GM23338 (cell line): ENCODE results near the gene AGER. TPM values are rescaled to one million over a fixed set of nuclear protein-coding genes. Genes with fewer than 3 reads are reported as not detected.
A peak's percentile ranks its signal among the peaks of the same experiment; 100 is the strongest.

Source experiments
- ATAC-seq: fragments of 200-7000 bp; cut with Tn5 transposase; 3 replicates; pipeline ENCODE4 v1.9.1; 2020
- DNase-seq: peaks from one replicate; pipeline ENCODE4 v3.0.0-alpha.2; 2015; ENCODE audit warnings: low spot score
- H2AFZ ChIP-seq: fragments of 200-600 bp; sonication (generic); 2 replicates; pipeline ENCODE4 v1.8.0; 2016; ENCODE audit warnings: antibody characterized with exemption, mild to moderate bottlenecking, moderate library complexity
- H3F3A ChIP-seq: fragments of 200-600 bp; sonication (generic); replicated peaks from 2 replicates; pipeline ENCODE4 v1.8.0; 2017; ENCODE audit warnings: antibody characterized with exemption, mixed run types, low read depth
- H3K27ac ChIP-seq: fragments of 200-600 bp; sonication (generic); 2 replicates; pipeline ENCODE4 v1.6.1; 2016; ENCODE audit warnings: low read depth
- H3K27me3 ChIP-seq: fragments of 200-600 bp; sonication (generic); 2 replicates; pipeline ENCODE4 v1.8.0; 2016; ENCODE audit warnings: mild to moderate bottlenecking, mixed run types, moderate library complexity; ENCODE audit not compliant: insufficient read depth
- H3K36me3 ChIP-seq: fragments of 200-600 bp; sonication (generic); 2 replicates; pipeline ENCODE4 v1.8.0; 2016; ENCODE audit warnings: mild to moderate bottlenecking; ENCODE audit not compliant: insufficient read depth
- H3K4me1 ChIP-seq: fragments of 200-600 bp; sonication (generic); 2 replicates; pipeline ENCODE4 v1.8.0; 2016; ENCODE audit warnings: mild to moderate bottlenecking, moderate library complexity; ENCODE audit not compliant: insufficient read depth
- H3K4me2 ChIP-seq: fragments of 200-600 bp; sonication (generic); 2 replicates; pipeline ENCODE4 v1.7.1; 2017; ENCODE audit warnings: mixed run types
- H3K4me3 ChIP-seq: fragments of 200-600 bp; sonication (generic); 2 replicates; pipeline ENCODE4 v1.6.1; 2016; ENCODE audit warnings: mixed run types
- H3K79me2 ChIP-seq: fragments of 200-600 bp; sonication (generic); replicated peaks from 2 replicates; pipeline ENCODE4 v1.8.0; 2017; ENCODE audit warnings: mild to moderate bottlenecking; ENCODE audit not compliant: insufficient read depth
- H3K9me2 ChIP-seq: fragments of 200-600 bp; sonication (generic); 2 replicates; pipeline ENCODE4 v1.8.0; 2017; ENCODE audit not compliant: insufficient read depth
- H4K20me1 ChIP-seq: fragments of 200-600 bp; sonication (generic); replicated peaks from 2 replicates; pipeline ENCODE4 v1.8.0; 2017; ENCODE audit warnings: mild to moderate bottlenecking; ENCODE audit not compliant: insufficient read depth
- H3K27ac Mint-ChIP-seq: 2 replicates; pipeline ENCODE4 v1.8.0; 2020; ENCODE audit warnings: inconsistent platforms, mild to moderate bottlenecking, moderate library complexity, mixed read lengths
- H3K27me3 Mint-ChIP-seq: 3 replicates; pipeline ENCODE4 v1.8.0; 2022; ENCODE audit warnings: low read depth, mild to moderate bottlenecking, moderate library complexity, mixed read lengths, inconsistent platforms; ENCODE audit not compliant: insufficient read depth, poor library complexity
- H3K36me3 Mint-ChIP-seq: 3 replicates; pipeline ENCODE4 v1.8.0; 2021; ENCODE audit warnings: low read depth, mild to moderate bottlenecking, inconsistent platforms, moderate library complexity, mixed read lengths
- H3K4me1 Mint-ChIP-seq: 3 replicates; pipeline ENCODE4 v1.8.0; 2020; ENCODE audit warnings: mild to moderate bottlenecking, inconsistent platforms, mixed read lengths
- H3K4me3 Mint-ChIP-seq: 3 replicates; pipeline ENCODE4 v1.8.0; 2021; ENCODE audit warnings: moderate library complexity, mild to moderate bottlenecking, inconsistent platforms, mixed read lengths
- H3K9me3 Mint-ChIP-seq: 3 replicates; pipeline ENCODE4 v1.8.0; 2020; ENCODE audit warnings: moderate library complexity, mild to moderate bottlenecking, inconsistent platforms, mixed read lengths
- CREB1 ChIP-seq: fragments of 250-450 bp; sonication (Bioruptor Pico); IDR thresholded peaks from 2 replicates; pipeline ENCODE4 v1.5.0; 2020; ENCODE audit warnings: low read depth, mild to moderate bottlenecking, moderate library complexity
- EZH2 ChIP-seq: fragments of 200-600 bp; sonication (generic); IDR thresholded peaks from one replicate; pipeline ENCODE4 v1.8.0; 2017; ENCODE audit warnings: antibody characterized with exemption, mild to moderate bottlenecking, low read depth; ENCODE audit not compliant: unreplicated experiment
- EZH2phosphoT487 ChIP-seq: fragments of 200-600 bp; sonication (generic); IDR thresholded peaks from one replicate; pipeline ENCODE4 v1.8.1; 2018; ENCODE audit warnings: antibody characterized with exemption; ENCODE audit not compliant: unreplicated experiment
- JUNB ChIP-seq: IDR thresholded peaks from one replicate; pipeline ENCODE4 v1.6.1; 2016; ENCODE audit warnings: antibody characterized with exemption; ENCODE audit not compliant: unreplicated experiment
- ZNF114 ChIP-seq: fragments of 250-450 bp; sonication (Bioruptor Pico); IDR thresholded peaks from 2 replicates; pipeline ENCODE4 v1.5.0; 2020; ENCODE audit warnings: mild to moderate bottlenecking, moderate library complexity
- polyA plus RNA-seq: library from polyadenylated mRNA; unstranded; fragments of >200 nt; fragmentation: Nextera tagmentation; extraction: Ambion mirVana; gene quantifications from 2 replicates; pipeline ENCODE4 v1.2.1, GENCODE V29; 2016
- total RNA-seq: library from RNA; depleted of rRNA; stranded (reverse); fragments of >200 nt; shearing (Covaris generic); gene quantifications from 2 replicates; pipeline ENCODE4 v1.2.3, GENCODE V29; 2014
- TF ChIP-seq, protein P1 (sequence below): fragments of 250-450 bp; sonication (Bioruptor Pico); IDR thresholded peaks from 2 replicates; pipeline ENCODE4 v1.5.0; 2020; ENCODE audit warnings: mild to moderate bottlenecking, moderate library complexity

The AGER gene
- total and polyA plus RNA-seq, 2 experiments from 2014 or later: 2.3 to 3.4 TPM

DNA sequence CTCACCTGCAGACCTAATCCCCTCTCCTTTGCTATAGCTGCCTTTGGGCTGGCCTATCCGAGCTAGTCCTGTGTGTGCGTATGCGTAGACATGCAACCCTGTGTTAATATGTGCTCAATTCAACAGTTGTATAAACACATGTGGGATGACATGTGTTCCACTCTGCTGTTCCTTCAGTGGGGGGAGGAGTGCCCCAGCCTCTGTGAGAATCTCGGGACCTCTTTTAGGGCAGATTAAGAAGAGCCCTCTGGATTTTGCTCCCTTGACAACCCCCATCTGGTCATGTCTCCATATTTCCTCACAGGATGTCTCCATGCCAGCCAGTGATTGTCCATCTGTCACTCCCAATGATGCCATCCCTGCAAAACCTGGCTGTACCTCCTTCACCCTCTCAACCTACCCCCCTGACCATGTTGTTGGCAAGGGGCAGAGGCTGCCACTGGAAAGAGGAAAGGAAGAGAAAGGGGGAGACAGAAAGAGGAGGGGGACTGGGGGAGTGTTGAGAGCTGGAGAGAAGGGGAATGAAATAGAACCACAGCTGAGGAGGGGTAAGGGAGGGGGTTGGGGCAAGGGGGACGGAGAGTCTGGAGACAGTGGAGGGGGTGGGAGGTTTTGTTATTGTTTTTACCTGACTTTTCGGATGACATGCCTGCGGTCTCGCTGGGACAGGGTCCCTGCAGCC, 32.7 kb downstream of the AGER start:
- peak overlapping the region; percentile 97 for H3K4me2 ChIP-seq
- Mint-ChIP-seq H3K27me3 (peaks cover 47% of the 10 kb centered on the region), H3K4me1 (peaks cover 60% of the 10 kb centered on the region), H3K4me3 (peak overlapping the region; percentile 94), H3K9me3 (no peaks in the 10 kb centered on the region; the same call in 2 of the 3 replicates), H3K36me3 (peaks cover 10% of the 10 kb centered on the region; the same call in 1 of the 3 replicates), H3K27ac (no peak overlapping the region)
- no peak overlapping the region for H3K27ac ChIP-seq
- peaks cover 9% of the 10 kb centered on the region for H3F3A ChIP-seq
- H3K79me2 ChIP-seq: no peaks in the 10 kb centered on the region
- 0 out of 2 replicates have a peak, but pooled peaks cover 5% of the 10 kb centered on the region for H4K20me1 ChIP-seq
- peaks cover 38% of the 10 kb centered on the region for H3K4me1 ChIP-seq
- DNase-seq (peak; percentile 64), ATAC-seq (no peak)
- peak; percentile 42 for TF ChIP-seq EZH2
- no peak for TF ChIP-seq EZH2phosphoT487
- TF ChIP-seq ZNF114 (CRISPR knock-in tag): no peak
- TF ChIP-seq JUNB: no peak
- TF ChIP-seq, protein P1, sequence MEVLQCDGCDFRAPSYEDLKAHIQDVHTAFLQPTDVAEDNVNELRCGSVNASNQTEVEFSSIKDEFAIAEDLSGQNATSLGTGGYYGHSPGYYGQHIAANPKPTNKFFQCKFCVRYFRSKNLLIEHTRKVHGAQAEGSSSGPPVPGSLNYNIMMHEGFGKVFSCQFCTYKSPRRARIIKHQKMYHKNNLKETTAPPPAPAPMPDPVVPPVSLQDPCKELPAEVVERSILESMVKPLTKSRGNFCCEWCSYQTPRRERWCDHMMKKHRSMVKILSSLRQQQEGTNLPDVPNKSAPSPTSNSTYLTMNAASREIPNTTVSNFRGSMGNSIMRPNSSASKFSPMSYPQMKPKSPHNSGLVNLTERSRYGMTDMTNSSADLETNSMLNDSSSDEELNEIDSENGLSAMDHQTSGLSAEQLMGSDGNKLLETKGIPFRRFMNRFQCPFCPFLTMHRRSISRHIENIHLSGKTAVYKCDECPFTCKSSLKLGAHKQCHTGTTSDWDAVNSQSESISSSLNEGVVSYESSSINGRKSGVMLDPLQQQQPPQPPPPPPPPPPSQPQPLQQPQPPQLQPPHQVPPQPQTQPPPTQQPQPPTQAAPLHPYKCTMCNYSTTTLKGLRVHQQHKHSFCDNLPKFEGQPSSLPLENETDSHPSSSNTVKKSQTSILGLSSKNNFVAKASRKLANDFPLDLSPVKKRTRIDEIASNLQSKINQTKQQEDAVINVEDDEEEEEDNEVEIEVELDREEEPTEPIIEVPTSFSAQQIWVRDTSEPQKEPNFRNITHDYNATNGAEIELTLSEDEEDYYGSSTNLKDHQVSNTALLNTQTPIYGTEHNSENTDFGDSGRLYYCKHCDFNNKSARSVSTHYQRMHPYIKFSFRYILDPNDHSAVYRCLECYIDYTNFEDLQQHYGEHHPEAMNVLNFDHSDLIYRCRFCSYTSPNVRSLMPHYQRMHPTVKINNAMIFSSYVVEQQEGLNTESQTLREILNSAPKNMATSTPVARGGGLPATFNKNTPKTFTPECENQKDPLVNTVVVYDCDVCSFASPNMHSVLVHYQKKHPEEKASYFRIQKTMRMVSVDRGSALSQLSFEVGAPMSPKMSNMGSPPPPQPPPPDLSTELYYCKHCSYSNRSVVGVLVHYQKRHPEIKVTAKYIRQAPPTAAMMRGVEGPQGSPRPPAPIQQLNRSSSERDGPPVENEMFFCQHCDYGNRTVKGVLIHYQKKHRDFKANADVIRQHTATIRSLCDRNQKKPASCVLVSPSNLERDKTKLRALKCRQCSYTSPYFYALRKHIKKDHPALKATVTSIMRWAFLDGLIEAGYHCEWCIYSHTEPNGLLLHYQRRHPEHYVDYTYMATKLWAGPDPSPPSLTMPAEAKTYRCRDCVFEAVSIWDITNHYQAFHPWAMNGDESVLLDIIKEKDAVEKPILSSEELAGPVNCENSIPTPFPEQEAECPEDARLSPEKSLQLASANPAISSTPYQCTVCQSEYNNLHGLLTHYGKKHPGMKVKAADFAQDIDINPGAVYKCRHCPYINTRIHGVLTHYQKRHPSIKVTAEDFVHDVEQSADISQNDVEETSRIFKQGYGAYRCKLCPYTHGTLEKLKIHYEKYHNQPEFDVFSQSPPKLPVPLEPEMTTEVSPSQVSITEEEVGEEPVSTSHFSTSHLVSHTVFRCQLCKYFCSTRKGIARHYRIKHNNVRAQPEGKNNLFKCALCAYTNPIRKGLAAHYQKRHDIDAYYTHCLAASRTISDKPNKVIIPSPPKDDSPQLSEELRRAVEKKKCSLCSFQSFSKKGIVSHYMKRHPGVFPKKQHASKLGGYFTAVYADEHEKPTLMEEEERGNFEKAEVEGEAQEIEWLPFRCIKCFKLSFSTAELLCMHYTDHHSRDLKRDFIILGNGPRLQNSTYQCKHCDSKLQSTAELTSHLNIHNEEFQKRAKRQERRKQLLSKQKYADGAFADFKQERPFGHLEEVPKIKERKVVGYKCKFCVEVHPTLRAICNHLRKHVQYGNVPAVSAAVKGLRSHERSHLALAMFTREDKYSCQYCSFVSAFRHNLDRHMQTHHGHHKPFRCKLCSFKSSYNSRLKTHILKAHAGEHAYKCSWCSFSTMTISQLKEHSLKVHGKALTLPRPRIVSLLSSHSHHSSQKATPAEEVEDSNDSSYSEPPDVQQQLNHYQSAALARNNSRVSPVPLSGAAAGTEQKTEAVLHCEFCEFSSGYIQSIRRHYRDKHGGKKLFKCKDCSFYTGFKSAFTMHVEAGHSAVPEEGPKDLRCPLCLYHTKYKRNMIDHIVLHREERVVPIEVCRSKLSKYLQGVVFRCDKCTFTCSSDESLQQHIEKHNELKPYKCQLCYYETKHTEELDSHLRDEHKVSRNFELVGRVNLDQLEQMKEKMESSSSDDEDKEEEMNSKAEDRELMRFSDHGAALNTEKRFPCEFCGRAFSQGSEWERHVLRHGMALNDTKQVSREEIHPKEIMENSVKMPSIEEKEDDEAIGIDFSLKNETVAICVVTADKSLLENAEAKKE (CRISPR knock-in tag): no peak
- TF ChIP-seq CREB1 (CRISPR knock-in tag): no peak
- H2AFZ ChIP-seq: 0 out of 2 replicates have a peak overlapping the region, but pooled peaks have one; percentile 99
- no peaks in the 10 kb centered on the region for H3K36me3 ChIP-seq
- peaks cover 44% of the 10 kb centered on the region for H3K27me3 ChIP-seq
- H3K4me3 ChIP-seq: peak overlapping the region; percentile 100
- no peaks in the 10 kb centered on the region; the same call in 1 of the 2 replicates for H3K9me2 ChIP-seq
